Ascending aorta (tissue), 2 donors: ENCODE data around the gene RALGAPB. TPM values are rescaled to one million over a fixed set of nuclear protein-coding genes. Genes with fewer than 3 reads are reported as not detected.

Experiments used
- DNase-seq, 2 donors: peaks; one replicate each; pipeline ENCODE4 v3.0.0-alpha.2; 2019; ENCODE audit warnings: low spot score in 2 of 2
- H3K27ac ChIP-seq, 2 donors: fragments of 200-600 bp; sonication (generic); one replicate each; pipeline ENCODE4 v1.5.1; 2016 to 2017; ENCODE audit warnings: mild to moderate bottlenecking in 1 of 2
- H3K27me3 ChIP-seq: fragments of 200-600 bp; sonication (generic); one replicate; pipeline ENCODE4 v1.5.1; 2017
- H3K36me3 ChIP-seq, 2 donors: fragments of 200-600 bp; sonication (generic); one replicate each; pipeline ENCODE4 v1.5.1; 2016
- H3K4me1 ChIP-seq, 2 donors: fragments of 200-600 bp; sonication (generic); one replicate each; pipeline ENCODE4 v1.5.1; 2016 to 2017; ENCODE audit warnings: mild to moderate bottlenecking in 1 of 2
- H3K4me3 ChIP-seq, 2 donors: fragments of 200-600 bp; sonication (generic); one replicate each; pipeline ENCODE4 v1.5.1; 2016 to 2017; ENCODE audit warnings: mild to moderate bottlenecking in 1 of 2
- H3K9me3 ChIP-seq, 2 donors: fragments of 200-600 bp; sonication (generic); one replicate each; pipeline ENCODE4 v1.5.1; 2016
- CTCF ChIP-seq, 3 experiments: fragments of 200-600 bp in 2 of 3; fragments of 450-650 bp in 1 of 3; sonication (generic) in 2 of 3; IDR thresholded peaks; one replicate each; pipeline ENCODE4 v1.5.1; 2016 to 2019; ENCODE audit warnings: antibody characterized with exemption in 3 of 3, mild to moderate bottlenecking in 1 of 3, moderate library complexity in 1 of 3
- intact Hi-C: fragments of 100-400 bp; cut with DNase I; formaldehyde crosslinking; loops from one replicate; pipeline ENCODE4 v1.15.1; 2023
- total RNA-seq: library from RNA; depleted of rRNA; stranded (reverse); fragments of >200 nt; gene quantifications from one replicate; pipeline ENCODE4 v1.1.0, GENCODE V29; 2016

RALGAPB gene
- total RNA-seq, 1 donor from 2014 or later, result 19.4 TPM

DNA sequence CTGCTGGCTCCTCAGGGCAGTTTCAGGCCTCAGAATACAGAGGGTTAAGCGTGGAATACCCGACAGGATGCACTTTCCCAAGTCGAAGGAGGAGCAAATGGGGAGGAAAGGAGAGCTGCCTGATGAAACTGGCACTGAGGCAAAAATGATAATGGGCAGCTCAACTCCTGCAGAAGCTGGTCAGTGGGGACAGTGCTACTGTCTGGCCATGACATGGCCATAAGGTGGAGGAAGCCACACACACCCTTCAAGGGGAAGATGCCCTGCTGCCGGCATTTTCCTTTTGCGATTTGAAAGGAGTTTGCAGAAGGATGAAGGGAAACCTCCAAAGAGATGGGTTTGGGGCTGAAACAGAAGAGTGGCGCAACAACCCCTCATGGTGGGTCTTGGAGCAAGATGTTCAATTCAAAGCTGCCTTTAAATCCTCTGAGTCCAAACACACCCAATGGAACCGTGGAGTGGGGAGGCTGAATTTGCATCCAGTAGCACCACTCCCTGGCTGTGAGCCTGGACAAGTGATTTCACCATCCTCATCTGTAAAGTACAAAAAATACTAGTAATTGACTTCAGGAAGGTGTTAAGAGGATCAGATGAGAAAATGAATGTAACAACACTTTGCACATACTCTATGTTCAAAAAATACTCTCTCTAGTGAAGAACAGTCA lies 111.6 kb downstream of the RALGAPB start:
- intact Hi-C loops, result no loop called here
- Histone ChIP-seq H3K9me3 (no peaks in the 10 kb centered on the region), H3K27me3 (no peaks in the 10 kb centered on the region), H3K4me1 (peaks cover 0 to 3% of the 10 kb centered on the region in 2 donors), H3K27ac (no peak overlapping the region), H3K4me3 (no peak overlapping the region), H3K36me3 (no peaks in the 10 kb centered on the region)
- TF ChIP-seq CTCF (IDR thresholded peaks at IDR 0.05), result no peak
- no peak for DNase-seq

GRCh38 chr20:38585404-38586180 lies 112.9 kb downstream of the RALGAPB start:
- Histone ChIP-seq H3K4me1 (peaks cover 0 to 3% of the 10 kb centered on the region in 2 donors), H3K36me3 (no peaks in the 10 kb centered on the region), H3K4me3 (no peak overlapping the region), H3K27ac (no peak overlapping the region), H3K27me3 (no peaks in the 10 kb centered on the region), H3K9me3 (no peaks in the 10 kb centered on the region)
- DNase-seq, result no peak
- intact Hi-C loops, result no loop called here
- TF ChIP-seq CTCF (IDR thresholded peaks at IDR 0.05), result no peak

GRCh38 chr20:38586181-38586525 lies 113.5 kb downstream of the RALGAPB start:
- Histone ChIP-seq H3K36me3 (no peaks in the 10 kb centered on the region), H3K27me3 (no peaks in the 10 kb centered on the region), H3K9me3 (no peaks in the 10 kb centered on the region), H3K4me1 (peaks cover 0 to 2% of the 10 kb centered on the region in 2 donors), H3K4me3 (no peak overlapping the region), H3K27ac (no peak overlapping the region)
- intact Hi-C loops, result no loop called here
- DNase-seq, result no peak
- TF ChIP-seq CTCF (IDR thresholded peaks at IDR 0.05), result no peak

DNA sequence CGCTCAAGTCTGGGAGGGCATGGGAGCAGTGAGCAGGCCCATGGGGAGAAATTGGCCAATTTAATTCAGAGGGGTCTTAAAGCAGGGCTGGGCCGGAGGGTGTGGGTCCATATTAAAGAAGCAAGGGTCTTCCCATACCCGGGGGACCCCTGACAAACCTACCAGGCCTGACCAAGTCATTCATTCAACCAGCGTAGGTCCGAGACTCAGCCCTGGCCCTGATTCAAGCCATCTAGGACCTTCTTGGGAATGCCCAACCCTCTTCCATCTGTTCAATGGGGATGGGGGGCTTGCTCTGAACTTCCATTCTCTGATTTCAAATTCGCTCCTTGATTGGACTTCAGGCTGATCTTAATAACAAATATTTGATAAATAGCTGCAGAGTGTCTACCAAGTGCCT lies 115.7 kb downstream of the RALGAPB start:
- Histone ChIP-seq H3K4me3 (no peak overlapping the region), H3K27me3 (no peaks in the 10 kb centered on the region), H3K4me1 (no peaks in the 10 kb centered on the region), H3K27ac (no peak overlapping the region), H3K36me3 (no peaks in the 10 kb centered on the region), H3K9me3 (no peaks in the 10 kb centered on the region)
- DNase-seq, result no peak
- intact Hi-C loops, result no loop called here
- TF ChIP-seq CTCF (IDR thresholded peaks at IDR 0.05), result no peak

DNA sequence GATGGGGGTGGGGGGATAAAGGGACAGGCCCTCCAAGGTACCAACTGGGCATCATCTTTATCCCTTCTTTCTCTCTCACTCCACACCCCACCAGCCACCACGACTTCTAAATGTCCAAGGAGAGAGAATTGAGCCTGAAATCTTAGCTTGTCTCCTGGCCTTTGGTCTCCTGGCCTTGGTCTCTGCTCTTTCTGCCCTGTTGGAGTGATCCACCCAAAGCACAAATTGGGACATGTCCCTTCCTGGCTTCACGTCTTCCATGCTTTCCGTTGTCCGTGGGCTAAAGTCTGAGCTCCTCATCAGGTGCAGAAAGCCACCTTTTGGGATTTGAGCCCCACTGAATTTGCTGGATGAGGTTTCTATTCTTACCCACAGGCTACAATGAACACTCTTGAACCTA lies 116.7 kb downstream of the RALGAPB start:
- Histone ChIP-seq H3K27ac (no peak overlapping the region), H3K9me3 (no peaks in the 10 kb centered on the region), H3K4me1 (no peaks in the 10 kb centered on the region), H3K27me3 (no peaks in the 10 kb centered on the region), H3K4me3 (no peak overlapping the region), H3K36me3 (no peaks in the 10 kb centered on the region)
- intact Hi-C loops, result no loop called here
- TF ChIP-seq CTCF (IDR thresholded peaks at IDR 0.05), result no peak
- no peak for DNase-seq
